GM21528 (cell line): ENCODE data around the gene PSMB1.

ENCODE experiments used
- ATAC-seq: cut with Tn5 transposase; IDR thresholded peaks from one replicate; pipeline ENCODE4 v1.9.1; 2021; ENCODE audit warnings: mild to moderate bottlenecking, moderate library complexity; ENCODE audit not compliant: unreplicated experiment, low FRiP score

PSMB1 gene

GRCh38 chr6:170552765-170553533, at the start of gene PSMB1:
Gene PSMB1 (minus strand): TSS chr6:170553307. CDS start chr6:170553242, 65 bp downstream.
- ATAC-seq: peak; percentile 66

GRCh38 chr6:170597278-170597677, 44.2 kb upstream of the PSMB1 start:
- no peak for ATAC-seq

- ATAC-seq: no peak
Observed at GRCh38 chr6:170596426-170596825, 43.3 kb upstream of the PSMB1 start.

DNA sequence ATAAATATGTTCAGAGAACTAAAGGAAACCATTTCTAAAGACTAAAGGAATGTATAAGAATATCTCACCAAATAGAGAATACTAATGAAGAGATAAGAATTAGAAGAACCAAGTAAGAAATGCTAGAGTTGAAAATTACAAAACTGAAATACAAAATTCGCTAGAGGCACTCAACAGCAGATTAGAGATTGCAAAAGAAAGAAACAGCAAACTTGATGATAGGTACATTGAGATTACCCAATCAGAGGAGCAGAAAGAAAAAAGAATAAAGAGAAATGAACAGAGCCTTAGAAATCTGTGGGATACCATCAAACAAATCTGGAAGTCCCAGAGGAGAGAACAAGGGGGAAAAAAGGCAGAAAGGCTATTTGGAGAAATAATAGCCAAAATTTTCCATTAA, 37.6 kb upstream of the PSMB1 start:
- no peak for ATAC-seq

DNA sequence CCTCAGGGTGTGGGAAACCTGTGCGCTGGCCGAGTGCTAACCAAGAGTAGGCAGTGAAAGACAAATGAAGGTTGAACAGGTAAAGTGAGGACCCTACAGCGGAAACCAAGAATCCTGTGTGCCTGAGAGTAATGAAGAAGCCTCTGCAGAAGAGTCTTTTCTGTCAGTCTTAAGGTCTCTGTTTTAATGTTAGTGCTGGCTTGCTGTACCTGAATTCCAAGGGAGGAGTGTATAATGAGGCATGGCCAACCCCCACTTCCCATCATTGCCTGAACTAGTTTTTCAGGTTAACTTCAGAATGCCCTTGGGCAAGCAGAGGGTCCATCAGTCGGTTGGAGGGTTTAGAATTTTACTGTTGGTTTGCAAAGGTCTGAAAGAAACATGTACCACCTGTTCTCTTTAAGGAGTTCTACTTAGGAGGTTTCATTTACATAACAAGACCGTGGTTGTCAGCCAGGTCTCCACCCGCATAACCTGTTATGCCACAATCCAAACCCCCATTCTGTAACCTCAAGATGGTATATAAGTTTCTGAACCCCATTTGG, 31.9 kb upstream of the PSMB1 start:
- ATAC-seq: peak; percentile 49

GRCh38 chr6:170584181-170584953, 31.3 kb upstream of the PSMB1 start, which contains the start of gene PDCD2:
Gene PDCD2 (minus strand): TSS chr6:170584637. CDS start chr6:170584581, 56 bp downstream.
- peak; percentile 97 for ATAC-seq

- ATAC-seq: peak; percentile 4
Observed at GRCh38 chr6:170583756-170584180, 30.7 kb upstream of the PSMB1 start.

DNA sequence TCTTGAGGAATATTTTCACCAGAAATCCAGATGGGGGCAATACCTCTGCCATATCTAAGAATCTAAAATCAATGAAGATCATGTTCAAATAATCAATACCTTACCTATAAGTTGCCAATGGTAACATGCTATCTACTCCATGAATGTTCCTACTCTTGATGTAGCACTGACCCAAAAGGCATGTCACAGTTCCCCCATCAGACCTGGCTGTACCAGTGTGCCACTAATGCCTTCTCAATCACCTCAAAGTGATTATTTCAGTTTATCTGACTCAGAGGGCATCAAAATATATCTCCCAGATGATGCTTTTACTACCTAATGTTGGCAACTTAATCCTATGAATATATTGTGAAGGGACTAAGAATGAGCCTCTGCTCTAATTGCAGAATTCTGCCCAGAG, 25.8 kb upstream of the PSMB1 start:
- ATAC-seq: no peak

GRCh38 chr6:170575250-170575649, 22.1 kb upstream of the PSMB1 start:
- no peak for ATAC-seq

DNA sequence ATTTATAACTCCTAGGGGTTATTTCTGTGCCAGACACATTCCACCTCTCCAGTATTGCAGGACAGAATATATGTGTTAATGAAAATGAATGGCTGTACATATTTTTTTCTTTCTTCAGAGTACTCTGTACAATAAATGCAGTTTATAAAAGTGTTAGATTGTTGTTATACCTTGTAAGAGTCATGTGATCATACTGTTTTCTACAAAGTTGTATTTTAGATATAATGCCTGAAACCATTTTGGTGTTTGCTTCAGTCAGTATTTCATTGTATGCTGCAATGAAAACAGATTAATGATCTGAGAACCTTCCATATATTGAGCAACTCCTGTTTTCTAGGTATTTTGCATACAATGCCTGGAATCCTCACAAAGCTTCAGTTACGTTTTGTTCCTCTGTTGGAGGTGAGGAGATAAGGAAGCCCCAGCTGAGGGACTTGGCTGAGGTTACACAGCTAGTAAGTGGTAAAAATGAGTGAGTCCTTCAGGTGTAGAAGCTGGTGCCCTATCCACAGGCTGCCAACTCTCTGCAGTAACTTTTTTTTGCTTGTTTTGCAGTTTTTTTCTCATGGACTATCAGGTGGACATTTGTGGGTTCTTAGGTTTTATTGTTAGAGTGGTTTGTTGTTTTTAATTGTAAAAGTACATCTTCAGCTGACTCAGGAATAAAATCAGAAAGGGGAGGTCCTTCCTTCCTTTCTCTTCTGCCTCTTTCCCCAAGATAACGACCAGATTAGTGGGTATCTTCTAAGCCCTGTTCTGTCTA, 19.8 kb upstream of the PSMB1 start:
- no peak for ATAC-seq

DNA sequence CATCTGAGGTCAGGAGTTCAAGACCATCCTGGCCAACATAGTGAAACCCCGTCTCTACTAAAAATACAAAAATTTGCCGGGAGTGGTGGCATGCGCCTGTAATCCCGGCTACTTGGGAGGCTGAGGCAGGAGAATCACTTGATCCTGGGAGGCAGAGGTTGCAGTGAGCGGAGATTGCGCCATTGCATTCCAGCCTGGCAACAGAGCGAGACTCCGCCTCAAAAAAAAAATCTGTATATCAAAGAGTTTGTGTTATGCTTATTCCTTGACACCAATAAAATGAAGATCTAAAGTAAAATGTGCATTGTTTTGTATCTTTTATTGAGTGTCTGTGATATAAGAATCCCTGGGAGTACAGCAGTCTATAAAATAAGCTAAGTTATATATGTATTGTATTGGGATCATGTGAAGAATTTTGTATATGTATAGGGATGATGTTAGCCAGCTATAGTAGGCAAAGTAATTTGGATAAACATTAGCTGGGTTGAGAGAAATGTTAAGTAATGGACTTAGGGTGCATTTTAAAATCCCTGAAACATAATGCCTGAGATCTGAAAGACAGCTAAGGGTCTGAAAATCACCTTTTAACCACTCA, 11.9 kb upstream of the PSMB1 start:
- no peak for ATAC-seq

GRCh38 chr6:170561555-170561954, 8.4 kb upstream of the PSMB1 start:
- no peak for ATAC-seq

DNA sequence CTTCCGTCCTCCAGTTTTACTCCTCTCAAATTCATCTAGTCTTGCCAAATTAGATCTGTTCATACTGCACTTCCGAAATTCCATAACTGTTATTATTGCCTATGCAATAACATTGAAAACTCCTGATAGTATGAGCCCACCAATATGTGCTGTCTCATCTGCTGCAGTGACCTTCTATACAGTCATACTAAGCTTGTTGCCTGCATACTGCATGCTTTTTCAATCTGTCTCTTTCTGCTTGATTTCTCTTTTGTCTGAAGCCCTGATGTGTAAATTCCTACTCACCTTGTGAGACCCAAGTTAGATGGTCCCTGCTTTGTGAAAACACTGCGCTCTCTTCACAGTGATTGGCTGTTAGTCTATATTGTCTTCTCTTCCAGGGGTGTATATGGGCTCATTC, 2.2 kb upstream of the PSMB1 start:
- no peak for ATAC-seq

DNA sequence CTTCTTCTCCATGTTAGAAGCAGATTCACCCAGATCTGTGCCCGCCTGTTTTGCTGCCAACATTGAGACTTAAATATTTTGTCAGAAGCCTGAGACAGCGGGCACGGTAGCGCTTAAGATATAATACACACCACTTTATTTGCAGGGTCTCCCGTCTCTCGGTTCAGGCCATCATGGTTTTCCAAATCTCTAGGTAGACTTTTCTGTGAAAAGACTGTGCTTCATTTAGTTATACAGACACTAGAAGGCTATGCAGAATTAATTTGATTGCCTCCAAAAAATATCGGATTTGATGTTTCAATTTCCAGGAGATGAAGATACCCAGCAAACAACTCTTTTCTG, 1.7 kb upstream of the PSMB1 start:
- no peak for ATAC-seq

DNA sequence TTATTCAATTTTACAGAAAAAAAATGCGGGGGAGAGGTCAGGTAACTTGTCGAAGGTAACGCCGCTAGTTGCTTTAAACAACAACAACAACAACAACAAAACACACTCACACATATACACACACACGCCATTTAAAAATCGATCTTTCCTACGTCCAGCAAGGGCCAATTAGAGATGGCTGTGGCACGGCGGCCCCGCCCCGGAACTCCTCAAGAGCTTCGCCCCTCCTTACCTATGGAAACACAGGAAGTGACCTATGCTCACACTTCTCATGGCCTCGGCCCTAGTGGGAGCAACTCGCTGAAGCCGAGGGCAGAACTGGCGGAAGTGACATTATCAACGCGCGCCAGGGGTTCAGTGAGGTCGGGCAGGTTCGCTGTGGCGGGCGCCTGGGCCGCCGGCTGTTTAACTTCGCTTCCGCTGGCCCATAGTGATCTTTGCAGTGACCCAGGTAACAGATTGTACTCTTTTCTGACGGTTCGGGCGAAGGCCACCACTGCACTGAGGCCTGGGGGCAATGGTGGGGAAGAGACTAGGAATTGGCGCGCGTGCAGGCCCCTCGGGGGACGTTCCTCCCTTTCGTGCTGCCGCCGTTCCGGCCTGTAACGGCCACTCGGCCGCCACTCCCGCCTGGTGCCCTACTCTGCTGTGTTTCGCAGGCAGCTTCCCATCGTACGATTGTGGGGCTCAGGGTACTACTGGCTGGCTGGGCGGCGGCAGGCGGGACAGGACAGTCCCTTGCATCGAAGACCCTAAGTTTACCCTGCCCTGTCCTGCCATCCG, 1.1 kb upstream of the PSMB1 start, which contains the start of gene TBP:
Gene TBP, plus strand, starts transcription at position 357 of the 783 bp plus-strand sequence. CDS start 2,661 bp downstream, outside the sequence.
- peak; percentile 96 for ATAC-seq

DNA sequence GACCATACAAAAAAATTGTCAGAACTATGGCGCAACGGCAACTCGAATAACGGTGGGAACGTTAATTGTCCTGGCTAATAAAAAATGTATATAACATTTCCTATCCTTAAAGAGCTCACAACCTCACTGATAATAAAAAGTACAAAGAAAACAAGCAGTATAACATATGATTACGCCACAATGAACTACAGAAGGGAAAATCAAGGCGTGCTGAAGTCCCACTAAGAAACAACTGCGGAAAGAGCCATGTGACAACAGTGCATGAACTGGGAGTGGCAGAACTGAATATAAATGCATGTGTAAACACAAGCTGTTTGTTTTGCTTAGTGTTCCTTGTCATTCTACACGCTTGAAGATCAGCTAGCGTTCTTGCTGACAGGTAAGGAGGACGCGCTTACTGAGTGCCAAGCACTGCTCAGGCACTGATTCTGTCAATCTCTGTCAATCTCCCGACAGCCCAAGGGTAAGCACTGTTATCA, 466 bp upstream of the PSMB1 start:
- peak; percentile 42 for ATAC-seq

DNA sequence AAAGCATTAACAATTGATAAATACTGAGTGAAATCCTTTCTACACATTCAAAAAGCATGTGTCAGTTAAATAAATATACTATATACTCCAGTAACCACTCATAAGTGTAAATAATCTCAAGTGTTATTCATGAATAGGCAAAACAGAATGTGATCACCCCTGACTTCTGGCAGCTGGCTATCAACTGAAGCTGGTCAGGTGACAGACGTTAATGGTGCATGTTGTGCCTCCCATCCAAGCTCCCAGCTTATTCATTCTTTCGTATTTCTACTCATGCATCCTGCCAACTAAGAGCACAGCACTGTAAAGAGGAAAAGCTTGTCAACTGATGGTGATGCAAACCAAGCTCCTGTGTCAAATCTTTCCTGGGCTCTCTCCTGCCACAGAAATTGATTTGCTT, 7.7 kb downstream of the PSMB1 start:
- ATAC-seq: no peak

DNA sequence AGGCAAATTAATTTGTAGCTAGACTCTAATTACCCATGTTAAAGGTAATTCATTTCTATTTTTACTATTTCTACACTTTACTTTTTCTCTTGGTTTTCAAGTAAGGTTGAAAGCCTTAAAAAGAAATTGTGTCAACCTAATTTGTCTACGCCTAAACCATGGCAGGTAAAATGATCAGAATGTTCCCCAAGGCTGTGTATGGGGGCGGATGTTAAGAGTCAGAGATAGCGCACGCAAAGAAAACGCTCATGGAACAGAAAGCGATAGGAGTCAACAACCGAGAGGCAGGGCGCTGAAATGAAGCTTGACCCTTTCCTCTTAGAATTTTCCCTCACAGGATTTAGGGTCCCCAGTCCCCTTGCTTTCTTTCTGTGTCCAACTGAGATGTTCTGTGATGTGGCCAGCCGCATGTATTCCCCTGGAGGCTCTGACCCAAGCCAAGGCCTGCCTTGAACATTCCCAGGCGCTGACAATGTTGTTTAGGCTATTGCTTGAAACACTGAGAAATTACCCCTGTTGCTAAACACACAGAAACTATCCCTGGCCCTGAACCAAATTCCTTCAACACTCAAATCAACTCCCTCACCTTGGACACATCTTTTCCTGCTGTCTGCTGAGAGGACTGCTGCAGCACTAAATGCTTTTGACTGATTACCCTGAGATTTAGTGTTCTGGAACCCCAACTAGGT, 10.9 kb downstream of the PSMB1 start:
- ATAC-seq: no peak

DNA sequence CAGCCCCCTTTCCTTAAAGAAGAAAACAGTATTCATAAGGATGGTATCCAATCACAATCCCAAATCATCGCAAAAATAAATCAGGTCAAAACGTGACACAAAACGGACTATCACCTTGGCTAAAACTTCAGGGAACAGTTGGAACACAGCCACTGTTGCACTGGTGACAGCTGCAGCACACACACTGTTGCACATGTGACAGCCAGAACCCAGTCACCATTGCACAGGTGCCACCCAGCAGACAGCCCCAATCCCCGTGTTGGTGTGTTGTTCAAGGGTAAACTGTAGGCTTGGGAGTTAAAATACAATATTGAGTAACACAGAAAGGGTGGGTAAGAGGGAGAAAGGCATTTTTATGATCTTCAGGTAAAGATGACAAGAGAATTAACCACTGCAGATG, 15.8 kb downstream of the PSMB1 start:
- ATAC-seq: no peak
